Measurements from ENCODE around the gene PTPA. TPM values are rescaled to one million over a fixed set of nuclear protein-coding genes. Genes with fewer than 3 reads are reported as not detected.

Gene PTPA
- total and polyA plus RNA-seq, 9 of the 15 experiments (the other 6 are each of a cell fraction or from before 2014, with no cell fraction given), result 1.7 to 121 (median 72.6) TPM

GRCh38 chr9:129080601-129081387 lies 30.4 kb upstream of the PTPA start, which contains the start of gene DOLPP1 (continued):
- peak; percentile 84 for TF ChIP-seq CREB1 (IDR thresholded peaks at IDR 0.05)
- peak; percentile 92 for TF ChIP-seq CREB1 (CRISPR knock-in tag; IDR thresholded peaks at IDR 0.05)
- TF ChIP-seq FOXJ2 (tag; IDR thresholded peaks at IDR 0.05), result no peak; the same call in 1 of the 2 replicates
- peak; percentile 96 for TF ChIP-seq RBFOX2 (IDR thresholded peaks at IDR 0.05; ENCODE audit: low read depth, low read length)
- TF ChIP-seq ZC3H8 (IDR thresholded peaks at IDR 0.05), result no peak
- TF ChIP-seq MTA3 (IDR thresholded peaks at IDR 0.05; ENCODE audit: borderline replicate concordance), result peak; percentile 77; the same call in 1 of the 2 replicates
- peak; percentile 48; the same call in 1 of the 2 replicates for TF ChIP-seq FOXM1 (IDR thresholded peaks at IDR 0.05; ENCODE audit: low read depth)
- no peak for TF ChIP-seq FOXM1 (CRISPR knock-in tag; IDR thresholded peaks at IDR 0.05; ENCODE audit: low read depth)
- TF ChIP-seq ZNF398 (CRISPR knock-in tag; IDR thresholded peaks at IDR 0.05), result no peak
- TF ChIP-seq ZFPM2 (CRISPR knock-in tag; IDR thresholded peaks at IDR 0.05), result no peak
- TF ChIP-seq STAT6 (CRISPR knock-in tag; IDR thresholded peaks at IDR 0.05), result peak; percentile 83; the same call in 1 of the 2 replicates
- TF ChIP-seq SMAD1 (IDR thresholded peaks at IDR 0.05; ENCODE audit: low read depth, low read length, partially characterized antibody), result peak; percentile 49
- no peak for TF ChIP-seq SLC30A9 (CRISPR knock-in tag; IDR thresholded peaks at IDR 0.05)
- TF ChIP-seq TARDBP (IDR thresholded peaks at IDR 0.05), result no peak
- TF ChIP-seq SMAD4 (CRISPR knock-in tag; conservative IDR thresholded peaks at IDR 0.05), result peak; percentile 92
- TF ChIP-seq RBM22 (IDR thresholded peaks at IDR 0.05; ENCODE audit: low read depth, low read length, poor library complexity, severe bottlenecking), result no peak
- peak; percentile 66; the same call in 1 of the 2 replicates for TF ChIP-seq ZNF165 (CRISPR knock-in tag; IDR thresholded peaks at IDR 0.05; ENCODE audit: borderline replicate concordance)
- TF ChIP-seq RB1 (IDR thresholded peaks at IDR 0.05; ENCODE audit: low read depth), result peak; percentile 69; the same call in 1 of the 2 replicates
- TF ChIP-seq FOSL1 (tag; conservative IDR thresholded peaks at IDR 0.05), result 0 out of 2 replicates have a peak, but pooled peaks have one; percentile 19
- TF ChIP-seq ZEB2 (IDR thresholded peaks at IDR 0.05), result no peak
- peak; percentile 91 for TF ChIP-seq ZNF197 (CRISPR knock-in tag; IDR thresholded peaks at IDR 0.05; ENCODE audit: low read depth)
- TF ChIP-seq ZMIZ1 (IDR thresholded peaks at IDR 0.05; ENCODE audit: low read depth in 2 of 2, low read length in 2 of 2), result no peak
